ENCODE results near the gene RXRA. TPM values are rescaled to one million over a fixed set of nuclear protein-coding genes. Genes with fewer than 3 reads are reported as not detected.

The RXRA gene
- total and polyA plus RNA-seq, 2 of the 13 experiments (the other 11 are each of a cell fraction or from before 2014, with no cell fraction given): 18.9 to 29.2 TPM

DNA sequence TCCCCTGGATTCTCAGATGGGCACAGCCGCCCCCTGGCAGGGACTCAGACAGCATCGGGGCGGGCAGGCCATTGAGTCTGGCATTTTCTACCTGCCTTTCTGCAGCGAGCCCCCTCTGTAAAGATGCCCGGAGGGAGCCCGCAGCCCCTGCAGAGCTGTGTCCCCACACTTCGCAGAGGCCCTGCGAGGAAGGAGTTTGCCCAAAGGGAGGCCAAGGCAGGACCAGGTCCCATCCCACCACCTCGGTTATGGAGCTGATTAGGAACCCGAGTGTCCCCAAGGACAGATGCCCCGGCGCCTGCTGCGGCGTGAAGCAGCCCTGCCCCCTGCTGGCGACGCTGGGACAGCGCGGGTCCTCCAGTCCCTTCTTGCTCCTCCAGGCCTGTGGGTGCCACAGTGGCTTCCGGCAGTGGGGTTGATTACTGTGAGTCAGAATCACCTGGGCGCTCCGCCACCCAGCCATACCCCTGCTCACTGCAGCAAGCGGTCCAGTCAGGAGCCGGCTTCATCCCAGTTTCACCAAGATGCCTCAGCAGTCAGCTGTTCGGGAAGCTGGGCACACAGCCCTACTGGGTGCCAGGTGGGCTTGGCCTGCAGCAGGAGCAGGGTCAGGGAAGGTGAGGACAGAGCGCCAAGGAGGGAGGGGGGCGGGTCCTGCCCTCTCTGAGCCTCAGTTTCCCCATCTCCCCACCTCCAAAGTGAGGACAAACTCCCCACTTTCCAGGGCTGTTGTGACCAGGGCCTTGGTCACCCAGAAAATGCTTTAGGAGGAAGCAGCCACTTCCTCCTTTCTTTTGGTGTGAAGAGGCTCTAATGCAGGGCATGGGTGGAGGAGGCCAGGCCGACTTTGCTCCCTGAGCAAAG, 117.2 kb downstream of the RXRA start:
- ATAC-seq: peak; percentile 74
- peaks cover 5% of the 10 kb centered on the region for H3K9me3 ChIP-seq (ENCODE audit: low read length)
- peak overlapping the region; percentile 33; the same call in 1 of the 2 replicates for H3K4me2 ChIP-seq (ENCODE audit: low read depth, low read length)
- ChIA-PET POLR2A (interaction anchor here (1.1 to 1.8 kb wide), 2 partner anchors 115 to 274 kb away, joined by 3 to 4 read pairs; no protein-coding TSS in a partner anchor), CTCF (ENCODE audit: low intra/inter-chr PET ratio, low total read pairs) (interaction anchor here (0.7 to 2.6 kb wide), 4 partner anchors 44 to 273 kb away, joined by 3 to 26 read pairs (median 4); no protein-coding TSS in a partner anchor)
- no peak overlapping the region for H2AFZ ChIP-seq (ENCODE audit: low read length)
- 60% methylated on average over 1 of the region's 27 CpGs for WGBS (ENCODE audit: low lambda C conversion rate)
- no peaks in the 10 kb centered on the region for H3K79me2 ChIP-seq (ENCODE audit: insufficient read depth, low read length)
- peaks cover 53% of the 10 kb centered on the region for H3K4me1 ChIP-seq (ENCODE audit: insufficient read depth, low read length)
- peaks cover 0 to 17% of the 10 kb centered on the region in 2 experiments; a peak in 2 of 5 replicates for H3K27me3 ChIP-seq (ENCODE audit: control insufficient read depth in 1 of 2, insufficient read depth in 2 of 2, low read length in 2 of 2)
- H3K4me3 ChIP-seq (replicated peaks in 1 of 3; ENCODE audit: insufficient read depth in 1 of 3, low read depth in 2 of 3, low read length in 3 of 3): no peak overlapping the region; a peak in 1 of 6 replicates
- intact Hi-C loops (cut with micrococcal nuclease; ENCODE audit: unreplicated experiment) (loop anchor here (1.0 to 10.0 kb wide), 2 partner anchors 273 to 1449 kb away; no protein-coding TSS in a partner anchor), in situ Hi-C loops (cut with HindIII; ENCODE audit: extremely low pct_ligation_motif_present, low pct_unique_long_range_greater_than_20kb) (loop anchor here (5.0 kb wide), 1 partner anchor 276 kb away; no protein-coding TSS in a partner anchor)
- BruUV-seq (replicated peaks): no TSS peak
- DNase-seq (ENCODE audit: low spot score): peak; percentile 71
- peak; percentile 4 for FAIRE-seq
- no peaks in the 10 kb centered on the region for H3K36me3 ChIP-seq (replicated peaks in 1 of 2; ENCODE audit: control insufficient read depth in 1 of 2, insufficient read depth in 2 of 2, low read length in 2 of 2)
- H3K9ac ChIP-seq (ENCODE audit: insufficient read depth, low read depth, low read length): no peak overlapping the region
- H4K20me1 ChIP-seq (ENCODE audit: insufficient read depth, low read length): no peaks in the 10 kb centered on the region
- H3K27ac ChIP-seq (ENCODE audit: extremely low read length, insufficient read depth, low read length): no peak overlapping the region
- TF ChIP-seq YY1 (IDR thresholded peaks at IDR 0.05; ENCODE audit: insufficient read depth, insufficient replicate concordance, low read depth, low read length) (peak; percentile 24), NR3C1 (CRISPR knock-in tag; IDR thresholded peaks at IDR 0.05) (no peak), GLI4 (CRISPR knock-in tag; IDR thresholded peaks at IDR 0.05; ENCODE audit: borderline replicate concordance) (peak; percentile 79), ATF6 (CRISPR knock-in tag; conservative IDR thresholded peaks at IDR 0.05) (0 out of 2 replicates have a peak, but pooled peaks have one; percentile 57), ZNF124 (CRISPR knock-in tag; IDR thresholded peaks at IDR 0.05) (0 out of 2 replicates have a peak, but pooled peaks have one; percentile 65), FOXJ3 (CRISPR knock-in tag; IDR thresholded peaks at IDR 0.05; ENCODE audit: borderline replicate concordance) (no peak), GZF1 (CRISPR knock-in tag; IDR thresholded peaks at IDR 0.05) (no peak), GPN1 (CRISPR knock-in tag; IDR thresholded peaks at IDR 0.05; ENCODE audit: borderline replicate concordance) (no peak), ISL2 (CRISPR knock-in tag; IDR thresholded peaks at IDR 0.05) (no peak), FOXA3 (CRISPR knock-in tag; IDR thresholded peaks at IDR 0.05) (0 out of 2 replicates have a peak, but pooled peaks have one; percentile 18), ZNF343 (CRISPR knock-in tag; IDR thresholded peaks at IDR 0.05) (no peak), ZSCAN25 (CRISPR knock-in tag; IDR thresholded peaks at IDR 0.05) (peak; percentile 81), GATAD1 (CRISPR knock-in tag; IDR thresholded peaks at IDR 0.05) (peak; percentile 45; the same call in 1 of the 2 replicates)
- TF ChIP-seq, protein P1, sequence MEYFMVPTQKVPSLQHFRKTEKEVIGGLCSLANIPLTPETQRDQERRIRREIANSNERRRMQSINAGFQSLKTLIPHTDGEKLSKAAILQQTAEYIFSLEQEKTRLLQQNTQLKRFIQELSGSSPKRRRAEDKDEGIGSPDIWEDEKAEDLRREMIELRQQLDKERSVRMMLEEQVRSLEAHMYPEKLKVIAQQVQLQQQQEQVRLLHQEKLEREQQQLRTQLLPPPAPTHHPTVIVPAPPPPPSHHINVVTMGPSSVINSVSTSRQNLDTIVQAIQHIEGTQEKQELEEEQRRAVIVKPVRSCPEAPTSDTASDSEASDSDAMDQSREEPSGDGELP (IDR thresholded peaks at IDR 0.05; ENCODE audit: borderline replicate concordance, low read depth): peak; percentile 67; the same call in 1 of the 2 replicates
- TF ChIP-seq, protein P2, sequence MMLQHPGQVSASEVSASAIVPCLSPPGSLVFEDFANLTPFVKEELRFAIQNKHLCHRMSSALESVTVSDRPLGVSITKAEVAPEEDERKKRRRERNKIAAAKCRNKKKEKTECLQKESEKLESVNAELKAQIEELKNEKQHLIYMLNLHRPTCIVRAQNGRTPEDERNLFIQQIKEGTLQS (CRISPR knock-in tag; IDR thresholded peaks at IDR 0.05): peak; percentile 35; the same call in 1 of the 2 replicates
